Epithelial cell of esophagus (primary cell): ENCODE measurements around the gene RFX3.
A peak's percentile ranks its signal among the peaks of the same experiment; 100 is the strongest.

Experiments
- DNase-seq: peaks from one replicate; pipeline ENCODE4 v3.0.0; 2010; ENCODE audit warnings: low read depth
- H3K4me3 ChIP-seq: 2 replicates; pipeline ENCODE4 v1.5.1; 2011; ENCODE audit warnings: mild to moderate bottlenecking, low read length, control low read depth
- CTCF ChIP-seq: IDR thresholded peaks from 2 replicates; pipeline ENCODE4 v1.5.1; 2011; ENCODE audit warnings: low read depth, mild to moderate bottlenecking, low read length, control low read depth, inconsistent platforms; ENCODE audit not compliant: insufficient read depth; ENCODE audit errors: missing control alignments

The RFX3 gene

GRCh38 chr9:3514786-3515185 lies 11.0 kb downstream of the RFX3 start:
- TF ChIP-seq CTCF, result no peak
- no peak for DNase-seq
- H3K4me3 ChIP-seq, result no peak overlapping the region

- no peak for DNase-seq
- no peak overlapping the region for H3K4me3 ChIP-seq
- TF ChIP-seq CTCF, result peak; percentile 13
Measured at GRCh38 chr9:3513265-3513818, 12.5 kb downstream of the RFX3 start.

- DNase-seq, result no peak
- no peak overlapping the region for H3K4me3 ChIP-seq
- no peak for TF ChIP-seq CTCF
Measured at GRCh38 chr9:3511551-3511950, 14.2 kb downstream of the RFX3 start.

- H3K4me3 ChIP-seq, result no peak overlapping the region
- TF ChIP-seq CTCF, result no peak
- DNase-seq, result no peak
Measured at GRCh38 chr9:3510796-3511195, 15.0 kb downstream of the RFX3 start.

GRCh38 chr9:3509926-3510325 lies 15.9 kb downstream of the RFX3 start:
- DNase-seq, result no peak
- H3K4me3 ChIP-seq, result no peak overlapping the region
- no peak for TF ChIP-seq CTCF

- TF ChIP-seq CTCF, result no peak
- peak; percentile 87 for DNase-seq
- H3K4me3 ChIP-seq, result peak overlapping the region; percentile 30
Measured at GRCh38 chr9:3508521-3509291, 17.1 kb downstream of the RFX3 start.

- no peak for DNase-seq
- TF ChIP-seq CTCF, result no peak
- H3K4me3 ChIP-seq, result peak overlapping the region; percentile 30
Measured at GRCh38 chr9:3508078-3508431, 17.7 kb downstream of the RFX3 start.
